GM19193 (cell line): ENCODE results near the gene BCL11B.

Experiments used
- POLR2A ChIP-seq: IDR thresholded peaks from 4 replicates; pipeline ENCODE4 v1.6.1; 2011; ENCODE audit not compliant: insufficient read depth, insufficient read length; ENCODE audit errors: extremely low read depth

Gene BCL11B

DNA sequence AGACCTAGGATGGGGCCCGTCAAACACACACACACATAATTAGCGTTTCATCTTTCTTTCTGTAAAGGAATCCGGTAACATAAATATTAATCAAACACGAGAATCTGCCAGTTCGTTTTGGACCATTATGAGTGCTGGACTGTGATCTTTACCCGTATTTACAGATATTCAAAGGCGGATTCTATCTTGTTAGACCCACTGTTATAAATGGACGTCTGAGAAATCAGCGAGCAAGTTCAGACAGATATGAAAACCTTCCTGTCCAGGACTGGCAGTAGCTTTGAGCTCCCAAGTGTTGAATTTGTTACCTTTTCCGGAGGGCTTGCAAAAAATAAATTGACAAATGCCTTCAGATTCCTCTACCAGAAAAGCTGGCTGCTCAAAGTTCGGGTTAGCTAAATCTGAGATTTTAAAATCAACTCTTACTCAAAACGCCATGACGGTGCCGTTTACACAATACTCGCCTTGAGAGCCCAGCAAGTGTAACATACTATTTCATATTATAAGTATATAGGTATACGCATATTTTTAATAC is 27.6 kb downstream of the BCL11B start:
- no peak for TF ChIP-seq POLR2A

DNA sequence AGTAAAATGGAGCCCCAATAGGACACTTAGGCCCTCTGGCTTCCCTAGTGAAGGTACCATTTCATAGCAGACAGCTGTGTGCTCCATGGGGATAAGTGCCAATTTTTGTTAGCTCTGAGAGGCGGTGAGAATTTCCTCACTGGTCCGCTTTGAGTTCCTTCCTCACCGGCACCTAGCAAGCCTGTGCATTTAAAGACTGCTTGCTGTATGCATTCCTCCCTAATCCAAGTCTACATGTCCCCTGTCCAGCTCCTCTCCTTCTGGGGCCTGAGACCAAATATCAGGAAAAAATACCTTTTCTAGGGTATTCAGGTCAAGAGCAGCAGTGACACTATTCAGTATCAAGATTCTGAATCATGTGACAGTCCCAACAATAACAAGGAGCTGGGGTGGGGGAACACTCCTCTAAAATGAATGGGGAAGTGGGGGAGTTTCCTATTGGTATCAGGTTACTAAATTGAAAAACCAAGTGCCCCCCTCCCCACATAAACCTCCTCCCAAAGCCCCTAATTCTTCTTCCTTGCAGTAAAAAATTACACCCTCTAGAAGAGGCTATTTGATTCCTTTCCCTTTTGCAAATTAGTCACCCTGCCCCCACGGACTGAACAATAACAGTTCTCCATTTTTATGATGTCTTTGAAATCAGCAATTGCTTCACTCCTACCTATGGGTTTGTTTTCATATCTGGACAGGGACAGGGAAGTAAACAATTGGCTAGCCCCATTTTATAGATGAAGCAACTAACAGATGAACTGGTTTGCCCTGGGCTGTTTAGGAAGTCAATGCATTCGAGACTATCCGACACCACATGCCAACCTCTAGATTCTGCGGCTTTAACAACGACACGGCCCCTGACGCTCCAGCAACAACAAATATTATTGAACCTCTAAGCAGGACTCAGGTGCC is 28.9 kb downstream of the BCL11B start:
- no peak for TF ChIP-seq POLR2A

DNA sequence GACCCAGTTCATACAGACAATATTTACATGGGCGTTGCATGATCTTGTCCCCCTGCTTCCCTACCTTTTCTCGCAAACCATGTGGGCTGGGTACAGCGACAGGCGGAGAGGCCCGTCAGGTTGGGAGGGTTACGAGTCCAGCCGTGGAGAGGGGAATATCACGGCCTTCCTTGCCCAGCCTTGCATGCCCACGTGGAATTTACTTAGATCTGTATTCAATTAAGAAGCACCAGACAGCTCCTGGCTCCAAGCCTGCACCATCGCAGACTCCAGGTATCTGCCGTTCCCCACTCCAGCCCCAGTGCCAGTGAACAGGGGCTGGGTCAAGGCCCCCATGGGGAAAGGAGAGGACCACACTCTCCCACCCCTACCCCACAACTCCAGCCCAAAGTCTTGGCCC is 29.8 kb downstream of the BCL11B start:
- no peak for TF ChIP-seq POLR2A

DNA sequence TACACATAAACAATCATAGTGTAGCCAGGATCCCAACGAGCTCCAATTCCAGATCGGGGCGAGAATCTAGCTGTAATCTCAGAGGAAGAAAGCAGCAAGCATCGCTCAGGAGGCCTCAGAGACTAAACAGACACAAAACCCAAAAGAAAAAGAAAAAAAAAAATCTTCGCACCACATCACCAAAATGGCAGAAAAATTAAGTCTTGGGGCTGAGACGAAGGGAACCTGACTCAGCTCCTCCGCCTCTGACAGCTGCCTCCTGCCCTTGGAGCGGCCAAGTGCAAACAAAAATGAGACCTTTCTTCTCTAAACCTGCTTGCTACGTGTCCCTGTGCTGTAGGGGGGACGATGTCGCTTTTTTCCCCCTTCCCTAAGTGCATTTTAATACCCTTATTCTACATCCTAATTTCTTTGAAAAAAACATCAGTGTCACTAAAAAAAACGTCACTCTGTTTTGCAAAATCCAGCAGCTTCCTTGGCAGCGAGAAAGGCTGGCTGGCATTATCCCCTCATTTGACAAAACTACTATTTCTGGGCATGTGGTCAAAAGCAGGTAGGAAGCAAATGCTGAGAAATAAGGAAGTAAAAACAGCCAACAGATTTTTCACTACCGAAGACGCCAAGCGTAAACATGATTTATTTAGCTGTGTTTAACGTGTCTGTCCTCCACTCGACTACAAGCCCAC is 30.5 kb downstream of the BCL11B start:
- TF ChIP-seq POLR2A = no peak

DNA sequence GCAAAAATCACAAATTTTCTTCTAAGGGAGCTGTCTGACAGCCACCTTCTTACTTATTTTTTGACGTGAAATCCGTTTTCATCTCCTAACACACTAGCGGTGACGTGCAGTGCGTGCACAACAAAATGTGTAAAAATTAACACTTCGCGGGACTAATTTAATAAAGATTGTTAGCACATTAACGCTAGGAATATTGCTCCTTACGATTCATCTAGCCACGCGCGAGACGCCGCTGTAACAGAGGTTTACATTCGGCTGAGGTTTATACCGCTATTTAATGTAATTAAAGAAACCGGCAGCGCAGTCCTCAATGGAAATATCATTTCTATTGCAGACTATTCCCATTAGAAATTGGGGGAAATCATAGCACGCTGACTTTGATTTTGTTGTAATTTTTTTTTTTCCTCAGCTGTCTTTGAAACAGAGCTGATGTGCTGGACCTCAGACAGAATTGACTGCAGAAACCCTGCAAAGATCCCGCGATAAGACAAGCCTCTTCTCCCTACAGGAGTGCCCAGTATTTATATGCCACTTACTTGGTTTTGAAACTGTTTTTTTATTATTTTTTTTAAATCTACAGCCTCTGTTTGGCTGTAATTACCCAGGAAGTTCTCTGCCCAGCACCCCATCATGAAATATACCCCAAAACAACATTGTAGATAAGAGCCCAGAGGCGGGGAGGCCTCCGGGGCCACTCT is 31.2 kb downstream of the BCL11B start:
- no peak for TF ChIP-seq POLR2A

DNA sequence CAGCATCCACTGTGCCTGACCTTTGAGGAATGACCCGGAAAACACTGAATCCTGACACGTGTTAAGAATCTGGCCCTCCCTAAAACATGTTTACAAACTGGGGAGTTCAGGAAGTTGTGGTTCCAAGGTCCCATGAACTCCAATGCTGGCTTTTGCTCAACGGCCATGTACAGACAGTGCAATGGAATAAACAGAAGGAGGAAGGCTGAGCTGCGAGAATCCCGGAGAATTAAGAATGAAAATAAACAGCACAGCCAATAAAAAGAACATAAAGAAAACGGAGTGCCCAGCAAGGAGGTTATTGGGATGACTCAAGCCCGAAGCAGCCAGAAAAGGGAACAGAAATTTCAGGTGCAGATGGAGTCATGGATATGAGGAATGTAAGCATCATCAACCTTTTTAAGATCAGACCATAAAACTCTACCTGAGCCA is 32.3 kb downstream of the BCL11B start:
- TF ChIP-seq POLR2A = no peak

DNA sequence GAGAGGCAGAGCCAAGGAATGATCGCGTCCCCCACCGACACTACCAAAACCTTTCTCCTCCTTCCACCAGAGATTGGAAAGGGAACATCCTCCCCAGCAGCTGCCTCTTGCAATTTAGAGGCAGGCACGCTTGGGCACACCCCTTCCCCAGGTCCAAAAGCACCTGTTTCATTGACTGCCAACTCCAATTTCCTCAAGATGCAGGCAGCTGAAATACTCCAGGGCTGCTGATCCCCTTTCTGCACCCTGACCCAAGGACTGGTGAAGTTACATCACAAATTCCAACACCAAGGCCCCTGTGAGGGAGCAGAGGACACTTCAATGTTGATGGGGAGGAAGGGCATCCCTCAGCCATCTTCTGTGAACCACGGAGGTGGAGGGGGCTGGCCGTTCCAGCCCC is 33.8 kb downstream of the BCL11B start:
- no peak for TF ChIP-seq POLR2A

DNA sequence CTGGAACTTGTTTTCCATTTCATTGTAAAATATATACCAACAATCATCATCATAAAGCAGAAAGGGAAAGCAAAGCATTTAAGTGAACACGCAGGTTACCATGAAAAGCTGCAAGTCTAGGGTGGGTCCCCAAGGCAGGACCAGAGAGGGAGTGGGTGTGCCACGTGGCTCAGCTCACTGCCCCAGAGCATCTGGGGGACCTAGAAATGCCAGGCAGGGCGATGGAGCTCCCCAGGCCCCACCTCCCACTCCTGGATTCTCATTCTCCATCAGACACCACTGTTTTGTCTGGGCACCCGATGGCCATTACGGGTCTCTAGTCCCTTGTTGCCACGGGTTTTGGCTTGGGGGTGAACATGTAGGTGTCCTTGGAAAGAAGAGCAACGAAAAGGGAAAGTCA is 34.7 kb downstream of the BCL11B start:
- TF ChIP-seq POLR2A = no peak

DNA sequence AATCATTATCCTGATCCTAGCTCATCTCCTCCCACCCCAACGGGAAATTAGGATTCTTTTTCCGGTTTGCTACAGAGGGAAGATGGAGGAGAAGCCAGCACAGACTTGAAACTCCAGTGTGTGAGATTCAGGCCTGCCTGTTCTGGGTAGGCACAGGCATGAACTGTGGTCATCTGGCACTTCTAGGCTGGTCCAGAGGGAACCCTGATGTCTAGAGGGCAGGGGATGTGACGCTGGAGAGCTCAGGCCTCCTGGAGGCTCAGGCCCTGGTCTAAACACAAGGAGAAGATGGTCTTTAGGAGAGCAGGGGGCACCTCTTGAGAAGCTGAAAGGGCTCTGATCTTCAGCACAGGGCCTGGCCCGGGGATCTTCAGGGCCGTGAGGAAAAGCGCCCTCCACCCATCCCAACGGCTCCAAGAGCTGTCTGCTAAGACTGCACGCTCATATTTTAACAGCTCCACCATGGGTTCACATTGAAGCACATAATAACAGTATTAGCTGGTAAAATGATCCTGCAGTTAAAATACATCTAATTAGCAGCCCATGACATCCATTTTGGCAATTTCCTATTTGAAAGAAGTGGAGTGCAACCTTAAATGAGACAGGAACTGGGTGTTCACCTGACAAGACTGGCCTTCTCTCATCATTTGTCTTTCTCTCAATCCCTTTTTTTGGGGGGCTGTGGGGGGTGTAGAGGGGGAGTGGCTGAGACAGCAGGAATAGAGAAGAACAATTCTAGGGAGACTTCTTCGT is 35.4 kb downstream of the BCL11B start:
- TF ChIP-seq POLR2A = no peak

DNA sequence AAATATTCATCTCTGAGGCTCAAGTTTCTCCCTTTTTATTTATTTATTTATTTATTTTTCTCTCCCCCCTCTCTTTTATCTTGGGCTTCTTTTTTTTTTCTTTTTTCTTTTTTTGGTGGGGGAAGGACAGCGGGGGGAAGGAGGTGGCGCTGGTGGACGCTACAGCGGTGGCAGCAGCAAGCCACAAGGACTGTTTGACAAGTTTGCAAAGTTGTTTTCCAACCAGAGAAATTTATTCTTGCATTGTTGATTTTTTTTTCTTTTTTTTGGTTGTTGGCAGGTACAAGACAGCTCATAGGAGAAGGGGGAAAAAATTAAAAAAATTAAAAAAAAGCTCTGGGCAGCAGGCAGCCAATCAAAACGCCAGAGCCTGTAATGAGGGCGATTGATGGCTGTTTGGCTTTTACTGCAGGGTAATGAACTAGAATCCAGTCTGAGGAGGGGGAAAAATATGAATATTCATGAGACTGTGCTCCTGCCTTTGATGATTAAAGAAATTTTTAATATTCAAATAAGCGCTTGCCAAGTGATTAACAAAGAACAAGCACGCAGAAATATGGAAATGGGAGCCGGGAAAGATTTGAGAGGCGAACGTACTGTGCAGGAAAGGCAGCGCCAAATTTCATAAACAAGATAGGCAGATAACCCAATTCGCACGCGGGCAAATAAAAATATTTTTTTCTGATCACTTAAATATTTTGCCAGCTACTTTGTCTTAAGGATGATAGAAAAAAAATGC is 36.2 kb downstream of the BCL11B start:
- no peak for TF ChIP-seq POLR2A

DNA sequence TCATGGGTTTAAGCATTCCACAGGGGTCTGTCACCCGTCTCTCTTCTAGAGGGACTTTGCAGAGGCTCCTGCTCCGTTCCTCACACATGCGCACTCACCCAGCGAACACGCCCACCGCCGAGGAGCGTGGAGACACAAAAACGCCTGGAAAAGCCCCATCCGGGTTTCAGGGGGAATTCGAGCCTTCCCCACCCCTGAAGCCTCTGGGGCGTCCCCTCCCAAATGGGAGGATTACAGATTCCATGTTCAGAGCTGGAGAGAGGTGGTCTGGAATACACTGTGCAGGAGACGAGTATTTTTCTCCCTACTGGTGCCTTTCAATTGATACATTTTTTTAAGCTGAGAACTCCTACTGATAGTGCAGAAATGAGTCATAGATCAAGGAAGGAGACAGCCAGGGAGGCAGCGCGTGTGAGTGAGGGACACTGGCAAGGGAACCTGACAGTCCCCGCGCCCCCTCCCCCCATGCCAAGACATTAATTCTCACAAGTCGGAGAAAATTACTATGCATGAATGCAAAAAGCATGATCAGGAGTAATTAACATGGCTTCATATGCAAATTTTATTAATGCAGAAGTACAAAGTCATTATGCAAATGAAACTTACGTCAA is 36.9 kb downstream of the BCL11B start:
- no peak for TF ChIP-seq POLR2A

DNA sequence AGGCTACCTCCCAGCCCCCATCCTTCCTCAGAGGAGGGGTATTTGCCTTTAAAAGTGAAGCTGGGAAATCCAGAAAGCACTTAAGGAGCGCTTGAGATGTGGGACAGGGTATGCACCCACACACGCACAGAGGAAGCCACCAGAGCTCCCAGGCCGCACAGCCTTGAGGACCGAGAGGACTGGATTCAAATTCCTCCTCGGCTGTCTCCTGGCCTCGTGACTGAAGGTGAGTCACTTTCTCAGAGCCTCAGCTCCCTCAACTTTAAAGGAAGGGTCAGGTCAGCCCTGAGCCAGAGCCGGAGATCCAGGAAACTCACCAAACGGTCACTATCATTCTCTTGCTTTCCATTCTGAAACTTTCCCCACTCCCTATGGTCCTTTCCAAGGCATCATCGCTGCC is 37.6 kb downstream of the BCL11B start:
- no peak for TF ChIP-seq POLR2A

DNA sequence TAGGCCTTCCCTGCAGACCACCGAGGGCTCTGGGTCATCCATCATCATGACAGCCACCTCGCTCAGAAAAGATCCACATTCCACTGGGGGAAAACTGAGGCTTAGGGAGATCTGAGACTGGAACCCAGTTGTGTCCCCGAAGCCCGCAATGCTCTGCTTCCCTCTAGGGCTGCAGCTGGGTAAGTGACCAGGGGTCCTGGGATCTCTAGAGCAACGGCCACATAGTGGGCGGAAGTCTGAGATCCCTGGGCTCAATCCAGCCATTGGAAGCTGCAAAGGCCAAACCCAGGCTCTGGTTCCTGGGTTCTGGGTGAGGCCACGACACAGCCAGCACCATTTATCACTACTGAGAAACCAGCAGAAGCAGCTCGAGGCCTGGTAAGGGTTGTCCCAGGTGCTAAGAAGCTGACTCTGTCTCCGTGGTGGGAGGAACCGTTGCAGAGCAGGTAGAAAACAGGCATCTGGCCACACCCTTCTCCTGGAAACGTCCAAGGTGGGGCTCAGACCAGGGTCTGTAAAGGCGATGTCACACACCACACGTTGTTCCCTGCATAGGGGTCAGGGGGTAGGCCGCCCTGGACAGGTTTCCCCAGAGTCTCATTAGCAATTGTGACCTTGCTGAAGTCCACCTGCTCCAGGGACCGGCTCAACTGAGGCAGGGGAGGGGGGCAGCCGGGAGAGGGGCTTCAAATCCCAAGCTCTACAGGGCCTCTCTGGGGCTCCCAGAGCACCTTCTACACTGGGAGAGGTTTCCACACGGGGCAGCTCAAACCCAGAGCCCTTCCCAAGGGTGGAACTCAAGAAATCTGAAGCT is 38.6 kb downstream of the BCL11B start:
- TF ChIP-seq POLR2A = no peak
